ENCODE results near the gene PPM1D.

GRCh38 chr17:60592750-60593149 lies 7.2 kb upstream of the PPM1D start:
- no peak for TF ChIP-seq CTCF (IDR thresholded peaks at IDR 0.05)
- no peak for TF ChIP-seq ZFX (IDR thresholded peaks at IDR 0.05; ENCODE audit: borderline replicate concordance)

Measured in 22Rv1 (cell line).